ENCODE results near the gene PABPN1L. TPM values are rescaled to one million over a fixed set of nuclear protein-coding genes. Genes with fewer than 3 reads are reported as not detected.

PABPN1L gene
- total and polyA plus RNA-seq, 2 of the 8 experiments (the other 6 are each of a cell fraction or from before 2014, with no cell fraction given): not detected

GRCh38 chr16:88815901-88816589, 50.4 kb downstream of the PABPN1L start (continued):
- TF ChIP-seq GABPA (IDR thresholded peaks at IDR 0.05; ENCODE audit: borderline replicate concordance, insufficient read depth, low read length): peak; percentile 78; the same call in 1 of the 2 replicates
- TF ChIP-seq ATF2 (IDR thresholded peaks at IDR 0.05; ENCODE audit: low read length): no peak
- no peak for TF ChIP-seq RFX5 (IDR thresholded peaks at IDR 0.05; ENCODE audit: borderline replicate concordance, low read depth, low read length)
- TF ChIP-seq RAD21 (IDR thresholded peaks at IDR 0.05 in 1 of 2, conservative IDR thresholded peaks at IDR 0.05 in 1 of 2; ENCODE audit: low read depth in 2 of 2, low read length in 2 of 2): peak; percentile 92
- TF ChIP-seq BACH1 (IDR thresholded peaks at IDR 0.05; ENCODE audit: low read length): 0 out of 2 replicates have a peak, but pooled peaks have one; percentile 43
- no peak for TF ChIP-seq SUZ12 (IDR thresholded peaks at IDR 0.05; ENCODE audit: low read length)

Data from H1 (cell line).